Progenitor cell of endocrine pancreas (in vitro differentiated cells): Measurements from ENCODE around the gene PIAS3. TPM values are rescaled to one million over a fixed set of nuclear protein-coding genes. Genes with fewer than 3 reads are reported as not detected.

Experiments used
- DNase-seq: peaks from one replicate; pipeline ENCODE4 v3.0.0; 2021; ENCODE audit warnings: low spot score; ENCODE audit not compliant: unreplicated experiment
- H3K27ac Mint-ChIP-seq: 2 replicates; pipeline ENCODE4 v1.8.0; 2021; ENCODE audit warnings: mild to moderate bottlenecking, moderate library complexity, mixed read lengths
- H3K27me3 Mint-ChIP-seq: 2 replicates; pipeline ENCODE4 v1.8.0; 2021; ENCODE audit warnings: mixed read lengths
- H3K36me3 Mint-ChIP-seq: 2 replicates; pipeline ENCODE4 v1.8.0; 2022; ENCODE audit warnings: mixed read lengths; ENCODE audit not compliant: insufficient read depth
- H3K4me1 Mint-ChIP-seq: 2 replicates; pipeline ENCODE4 v1.8.0; 2021; ENCODE audit warnings: low read depth, mixed read lengths
- H3K4me3 Mint-ChIP-seq: 2 replicates; pipeline ENCODE4 v1.8.0; 2021; ENCODE audit warnings: low read depth, mild to moderate bottlenecking, moderate library complexity, mixed read lengths
- H3K9me3 Mint-ChIP-seq: 2 replicates; pipeline ENCODE4 v1.8.0; 2021; ENCODE audit warnings: low read depth, mixed read lengths
- CTCF ChIP-seq: fragments of 200-600 bp; sonication (generic); IDR thresholded peaks from one replicate; pipeline ENCODE4 v1.5.0; 2021; ENCODE audit warnings: antibody characterized with exemption, mild to moderate bottlenecking; ENCODE audit not compliant: unreplicated experiment
- long read RNA-seq: library from polyadenylated mRNA; unstranded; transcript quantifications from one replicate; pipeline ENCODE4 v2.0.0, GENCODE V29; 2020
- total RNA-seq: library from RNA; stranded (reverse); gene quantifications from 2 replicates; pipeline ENCODE4 v1.2.1, GENCODE V29; 2021

The PIAS3 gene
- 36.9 and 38.2 TPM in 2 replicates for total RNA-seq
- long read RNA-seq, transcript PIAS3-203 (14 exons, 2,901 nt) = major isoform, 5 of 17 reads
- long read RNA-seq, partial matches to known transcripts = 6 of 17 reads
- long read RNA-seq, other reads (novel, unspliced or antisense) = 6 of 17 reads

GRCh38 chr1:145858901-145859490, at the start of gene PIAS3:
Gene PIAS3, minus strand, starts transcription at chr1:145859081. Its CDS starts 91 bp downstream, at chr1:145858990.
- H3K27me3 Mint-ChIP-seq = peaks cover 9% of the 10 kb centered on the region
- DNase-seq = peak; percentile 90
- H3K4me3 Mint-ChIP-seq = peak within 1 kb of the TSS; percentile 96
- no peak for TF ChIP-seq CTCF
- H3K9me3 Mint-ChIP-seq = no peaks in the 10 kb centered on the region
- peaks cover 4% of the 10 kb centered on the region for H3K36me3 Mint-ChIP-seq
- H3K4me1 Mint-ChIP-seq = peaks cover 5% of the 10 kb centered on the region
- peak within 1 kb of the TSS; percentile 96 for H3K27ac Mint-ChIP-seq

GRCh38 chr1:145908653-145909052, 49.8 kb upstream of the PIAS3 start:
- Mint-ChIP-seq H3K36me3 (peaks cover 3% of the 10 kb centered on the region), H3K27ac (no peak overlapping the region), H3K27me3 (no peaks in the 10 kb centered on the region), H3K9me3 (no peaks in the 10 kb centered on the region), H3K4me1 (peaks cover 2% of the 10 kb centered on the region), H3K4me3 (no peak overlapping the region)
- no peak for TF ChIP-seq CTCF
- no peak for DNase-seq

- no peak for TF ChIP-seq CTCF
- peaks cover 2% of the 10 kb centered on the region for H3K36me3 Mint-ChIP-seq
- DNase-seq = no peak
- peaks cover 3% of the 10 kb centered on the region for H3K27me3 Mint-ChIP-seq
- no peaks in the 10 kb centered on the region for H3K9me3 Mint-ChIP-seq
- H3K27ac Mint-ChIP-seq = peak overlapping the region; percentile 57
- H3K4me3 Mint-ChIP-seq = no peak overlapping the region
- peaks cover 2% of the 10 kb centered on the region for H3K4me1 Mint-ChIP-seq
Observed at GRCh38 chr1:145906954-145907753, 48.3 kb upstream of the PIAS3 start.

GRCh38 chr1:145901312-145902021, 42.6 kb upstream of the PIAS3 start:
- DNase-seq = no peak
- TF ChIP-seq CTCF = no peak
- H3K36me3 Mint-ChIP-seq = no peaks in the 10 kb centered on the region
- H3K4me1 Mint-ChIP-seq = peaks cover 1% of the 10 kb centered on the region
- H3K9me3 Mint-ChIP-seq = no peaks in the 10 kb centered on the region
- H3K27me3 Mint-ChIP-seq = peaks cover 3% of the 10 kb centered on the region
- H3K27ac Mint-ChIP-seq = no peak overlapping the region
- no peak overlapping the region for H3K4me3 Mint-ChIP-seq

GRCh38 chr1:145898756-145899155, 39.9 kb upstream of the PIAS3 start:
- Mint-ChIP-seq H3K27me3 (peaks cover 3% of the 10 kb centered on the region), H3K9me3 (no peaks in the 10 kb centered on the region), H3K4me3 (no peak overlapping the region), H3K4me1 (peaks cover 1% of the 10 kb centered on the region), H3K27ac (no peak overlapping the region), H3K36me3 (no peaks in the 10 kb centered on the region)
- TF ChIP-seq CTCF = no peak
- no peak for DNase-seq
